ENCODE results near the gene UIMC1. TPM values are rescaled to one million over a fixed set of nuclear protein-coding genes. Genes with fewer than 3 reads are reported as not detected.

Gene UIMC1
- total RNA-seq, 4 donors from 2014 or later: 30.0 to 34.3 (median 32.4) TPM

DNA sequence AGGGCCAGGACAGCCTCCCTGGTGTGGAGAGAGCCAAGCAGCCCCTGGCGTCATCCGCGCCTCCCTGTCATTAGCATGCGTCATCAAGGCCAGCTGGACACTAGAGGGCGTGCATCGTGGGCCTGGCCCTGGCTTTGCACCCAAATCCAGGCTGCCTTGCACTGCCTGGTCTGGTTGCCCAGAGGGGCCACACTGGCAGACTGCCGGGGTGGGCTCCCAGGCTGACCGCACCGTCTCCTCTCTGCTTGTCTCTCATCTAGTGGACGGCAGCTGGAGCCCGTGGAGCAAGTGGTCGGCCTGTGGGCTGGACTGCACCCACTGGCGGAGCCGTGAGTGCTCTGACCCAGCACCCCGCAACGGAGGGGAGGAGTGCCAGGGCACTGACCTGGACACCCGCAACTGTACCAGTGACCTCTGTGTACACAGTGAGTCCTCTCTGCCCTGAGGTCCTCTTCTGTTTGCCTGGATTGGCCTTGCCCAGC is 136.4 kb downstream of the UIMC1 start:
- H3K27me3 ChIP-seq: no peaks in the 10 kb centered on the region
- no peaks in the 10 kb centered on the region for H3K36me3 ChIP-seq
- H3K4me3 ChIP-seq (replicated peaks in 1 of 3): no peak overlapping the region
- TF ChIP-seq POLR2A (IDR thresholded peaks at IDR 0.05): no peak
- TF ChIP-seq, protein P1, sequence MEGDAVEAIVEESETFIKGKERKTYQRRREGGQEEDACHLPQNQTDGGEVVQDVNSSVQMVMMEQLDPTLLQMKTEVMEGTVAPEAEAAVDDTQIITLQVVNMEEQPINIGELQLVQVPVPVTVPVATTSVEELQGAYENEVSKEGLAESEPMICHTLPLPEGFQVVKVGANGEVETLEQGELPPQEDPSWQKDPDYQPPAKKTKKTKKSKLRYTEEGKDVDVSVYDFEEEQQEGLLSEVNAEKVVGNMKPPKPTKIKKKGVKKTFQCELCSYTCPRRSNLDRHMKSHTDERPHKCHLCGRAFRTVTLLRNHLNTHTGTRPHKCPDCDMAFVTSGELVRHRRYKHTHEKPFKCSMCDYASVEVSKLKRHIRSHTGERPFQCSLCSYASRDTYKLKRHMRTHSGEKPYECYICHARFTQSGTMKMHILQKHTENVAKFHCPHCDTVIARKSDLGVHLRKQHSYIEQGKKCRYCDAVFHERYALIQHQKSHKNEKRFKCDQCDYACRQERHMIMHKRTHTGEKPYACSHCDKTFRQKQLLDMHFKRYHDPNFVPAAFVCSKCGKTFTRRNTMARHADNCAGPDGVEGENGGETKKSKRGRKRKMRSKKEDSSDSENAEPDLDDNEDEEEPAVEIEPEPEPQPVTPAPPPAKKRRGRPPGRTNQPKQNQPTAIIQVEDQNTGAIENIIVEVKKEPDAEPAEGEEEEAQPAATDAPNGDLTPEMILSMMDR (IDR thresholded peaks at IDR 0.05): peak in 1 of 6 experiments; percentile 20
- peak; percentile 10 to 21 for DNase-seq
- WGBS, 2 donors: 53% methylated on average over 10 of the region's 17 CpGs; no CpG with 5 or more reads in 1 of the 2 donors
- H3K9me3 ChIP-seq: no peaks in the 10 kb centered on the region
- H3K27ac ChIP-seq: no peak overlapping the region
- no peaks in the 10 kb centered on the region for H3K4me1 ChIP-seq
- intact Hi-C loops (cut with DNase I): no loop called here

DNA sequence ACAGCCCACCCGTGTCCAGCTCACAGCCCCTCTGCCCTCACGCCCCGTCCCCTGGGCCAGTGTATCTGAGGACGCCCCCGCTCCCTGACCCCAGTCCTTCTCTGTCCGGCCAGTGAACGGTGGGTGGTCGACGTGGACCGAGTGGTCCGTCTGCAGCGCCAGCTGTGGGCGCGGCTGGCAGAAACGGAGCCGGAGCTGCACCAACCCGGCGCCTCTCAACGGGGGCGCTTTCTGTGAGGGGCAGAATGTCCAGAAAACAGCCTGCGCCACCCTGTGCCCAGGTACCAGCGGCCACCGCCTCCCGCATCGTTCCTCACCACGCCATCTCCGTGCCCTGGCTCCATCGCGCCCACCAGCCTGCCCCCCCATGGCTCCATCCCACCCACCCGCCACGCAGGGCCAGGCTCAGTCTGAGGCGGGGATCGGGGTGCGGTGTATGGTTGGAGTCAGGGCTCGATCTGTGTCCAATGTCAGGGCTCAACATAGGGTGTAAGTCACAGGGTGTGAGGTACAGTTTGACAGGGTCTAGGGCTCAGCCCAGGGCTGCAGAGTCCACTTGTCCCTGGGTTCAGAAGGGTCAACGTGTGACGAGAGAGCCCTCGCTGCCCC is 137.0 kb downstream of the UIMC1 start:
- WGBS, 2 donors: 80 to 84% methylated on average over 35 to 36 of the region's 38 CpGs
- no peaks in the 10 kb centered on the region for H3K36me3 ChIP-seq
- no peaks in the 10 kb centered on the region for H3K27me3 ChIP-seq
- no peaks in the 10 kb centered on the region for H3K4me1 ChIP-seq
- intact Hi-C loops (cut with DNase I): no loop called here
- no peaks in the 10 kb centered on the region for H3K9me3 ChIP-seq
- TF ChIP-seq POLR2A (IDR thresholded peaks at IDR 0.05): no peak
- TF ChIP-seq, protein P1 (IDR thresholded peaks at IDR 0.05): no peak
- no peak for DNase-seq
- H3K27ac ChIP-seq: no peak overlapping the region
- H3K4me3 ChIP-seq (replicated peaks in 1 of 3): no peak overlapping the region

DNA sequence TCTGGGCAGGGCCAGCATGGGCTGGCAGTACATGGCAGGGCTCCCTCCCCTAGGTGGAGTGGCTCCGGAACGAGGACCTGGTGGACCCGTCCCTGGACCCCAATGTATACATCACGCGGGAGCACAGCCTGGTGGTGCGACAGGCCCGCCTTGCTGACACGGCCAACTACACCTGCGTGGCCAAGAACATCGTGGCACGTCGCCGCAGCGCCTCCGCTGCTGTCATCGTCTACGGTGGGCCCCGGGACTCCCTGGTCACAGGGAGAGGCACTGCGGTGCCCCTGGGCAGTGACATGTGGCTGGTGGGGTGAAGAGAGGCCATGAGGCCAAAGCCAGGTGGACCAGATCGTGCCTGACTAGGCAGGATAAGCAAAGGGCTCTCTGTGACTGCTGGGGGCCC is 137.8 kb downstream of the UIMC1 start:
- intact Hi-C loops (cut with DNase I): no loop called here
- no peaks in the 10 kb centered on the region for H3K36me3 ChIP-seq
- H3K27me3 ChIP-seq: no peaks in the 10 kb centered on the region
- no peaks in the 10 kb centered on the region for H3K9me3 ChIP-seq
- DNase-seq: no peak
- 88% methylated on average over 13 to 14 of the region's 20 CpGs for WGBS, 2 donors
- TF ChIP-seq, protein P1 (IDR thresholded peaks at IDR 0.05): no peak
- no peak for TF ChIP-seq POLR2A (IDR thresholded peaks at IDR 0.05)
- H3K4me3 ChIP-seq (replicated peaks in 1 of 3): no peak overlapping the region
- H3K4me1 ChIP-seq: no peaks in the 10 kb centered on the region
- no peak overlapping the region for H3K27ac ChIP-seq

DNA sequence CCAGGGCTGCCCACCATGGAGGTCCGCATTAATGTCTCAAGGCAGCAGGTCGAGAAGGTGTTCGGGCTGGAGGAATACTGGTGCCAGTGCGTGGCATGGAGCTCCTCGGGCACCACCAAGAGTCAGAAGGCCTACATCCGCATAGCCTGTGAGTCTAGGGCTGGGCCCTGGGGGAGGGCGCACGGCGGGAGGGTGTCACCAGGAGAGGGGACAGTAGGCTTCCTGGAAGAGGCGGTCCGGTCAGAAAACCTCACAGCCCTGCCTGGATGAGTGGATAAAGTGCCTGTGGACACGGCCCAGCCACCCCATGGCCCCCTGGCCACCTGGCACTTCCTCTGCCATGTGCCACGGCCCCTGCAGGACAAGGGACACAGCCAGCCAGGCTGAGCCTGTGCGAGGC is 138.5 kb downstream of the UIMC1 start:
- intact Hi-C loops (cut with DNase I): no loop called here
- no peak for DNase-seq
- no peak overlapping the region for H3K4me3 ChIP-seq (replicated peaks in 1 of 3)
- no peaks in the 10 kb centered on the region for H3K9me3 ChIP-seq
- 83 to 86% methylated on average over 12 to 14 of the region's 14 CpGs for WGBS, 2 donors
- H3K27ac ChIP-seq: no peak overlapping the region
- TF ChIP-seq POLR2A (IDR thresholded peaks at IDR 0.05): no peak
- TF ChIP-seq, protein P1 (IDR thresholded peaks at IDR 0.05): no peak
- H3K27me3 ChIP-seq: no peaks in the 10 kb centered on the region
- no peaks in the 10 kb centered on the region for H3K36me3 ChIP-seq
- H3K4me1 ChIP-seq: no peaks in the 10 kb centered on the region

DNA sequence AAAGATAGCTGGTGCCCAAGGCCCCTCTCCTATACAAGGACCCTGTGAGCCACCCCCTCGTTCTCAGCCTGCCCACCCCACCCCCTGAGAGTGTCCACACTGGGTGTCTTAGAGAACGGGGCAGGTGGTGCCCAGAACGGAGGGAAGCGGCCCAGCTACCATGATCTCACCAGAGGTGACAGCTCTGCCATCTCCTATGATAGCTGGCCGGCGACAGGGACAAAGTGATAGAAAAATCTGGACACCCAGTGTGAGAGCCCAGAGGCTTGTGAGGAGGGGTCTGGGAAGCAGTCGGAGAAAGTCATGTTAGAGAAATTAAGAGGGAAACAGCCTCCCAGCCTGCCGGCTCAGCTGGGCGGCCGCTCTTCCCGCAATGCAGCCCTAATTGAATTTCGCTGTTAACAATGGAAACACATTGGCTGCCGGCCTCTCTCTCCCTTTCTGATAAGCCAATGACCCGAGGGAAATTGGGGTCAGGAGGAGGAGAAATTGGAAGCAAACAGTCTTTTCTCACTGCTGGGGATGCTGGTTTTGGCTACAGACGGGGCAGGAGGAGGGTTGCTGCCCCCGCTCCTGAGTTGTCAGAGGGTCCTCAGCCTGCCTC is 139.8 kb downstream of the UIMC1 start:
- Histone ChIP-seq H3K9me3 (no peaks in the 10 kb centered on the region), H3K36me3 (no peaks in the 10 kb centered on the region), H3K4me1 (no peaks in the 10 kb centered on the region), H3K27ac (no peak overlapping the region), H3K27me3 (no peaks in the 10 kb centered on the region), H3K4me3 (replicated peaks in 1 of 3) (no peak overlapping the region)
- TF ChIP-seq, protein P1 (IDR thresholded peaks at IDR 0.05): no peak
- TF ChIP-seq POLR2A (IDR thresholded peaks at IDR 0.05): no peak
- intact Hi-C loops (cut with DNase I): no loop called here
- DNase-seq: no peak
- WGBS, 2 donors: 27 to 37% methylated on average over 14 to 16 of the region's 16 CpGs

Data from thyroid gland (tissue), 4 donors.